ENCODE results near the gene ITGA2B. TPM values are rescaled to one million over a fixed set of nuclear protein-coding genes. Genes with fewer than 3 reads are reported as not detected.

The ITGA2B gene
- total and polyA plus RNA-seq, 2 of the 8 experiments (the other 6 are each of a cell fraction or from before 2014, with no cell fraction given), result 6.9 to 12.3 TPM

DNA sequence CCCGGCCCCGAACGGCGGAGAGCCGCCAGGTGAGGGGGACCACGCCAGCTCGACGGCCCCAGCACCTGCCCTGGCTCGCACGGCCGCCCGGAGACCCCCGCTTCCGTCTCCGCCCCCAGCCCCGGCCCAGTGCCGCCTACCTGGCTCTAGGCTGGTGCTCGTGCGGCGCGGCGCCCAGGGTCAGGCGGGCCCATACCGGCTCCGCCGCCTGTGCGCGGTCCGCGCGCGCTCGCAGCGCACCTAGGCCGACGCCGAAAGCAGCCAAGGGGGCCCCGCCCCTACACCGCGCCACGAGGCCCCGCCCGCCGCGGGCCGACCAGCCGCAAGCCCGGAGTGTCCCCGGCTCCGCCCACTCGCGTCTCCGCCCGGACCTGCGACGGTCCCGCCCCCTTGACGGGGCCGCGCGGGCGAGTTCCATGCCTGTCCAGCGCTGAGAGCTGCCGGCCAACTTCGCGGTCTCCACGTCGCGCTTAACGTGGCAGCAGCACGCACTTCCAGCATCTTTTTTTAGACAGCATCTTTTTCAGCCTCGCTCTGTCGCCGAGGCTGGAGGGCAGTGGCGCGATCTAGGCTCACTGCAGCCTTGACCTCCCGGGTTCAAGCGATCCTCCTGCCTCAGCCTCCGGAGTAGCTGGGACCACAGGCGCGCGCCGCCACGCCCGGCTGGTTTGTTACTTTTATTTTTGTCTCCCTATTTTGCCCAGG, 64.7 kb downstream of the ITGA2B start, which contains the start of gene SLC25A39 (continued):
- TF ChIP-seq, protein P1, sequence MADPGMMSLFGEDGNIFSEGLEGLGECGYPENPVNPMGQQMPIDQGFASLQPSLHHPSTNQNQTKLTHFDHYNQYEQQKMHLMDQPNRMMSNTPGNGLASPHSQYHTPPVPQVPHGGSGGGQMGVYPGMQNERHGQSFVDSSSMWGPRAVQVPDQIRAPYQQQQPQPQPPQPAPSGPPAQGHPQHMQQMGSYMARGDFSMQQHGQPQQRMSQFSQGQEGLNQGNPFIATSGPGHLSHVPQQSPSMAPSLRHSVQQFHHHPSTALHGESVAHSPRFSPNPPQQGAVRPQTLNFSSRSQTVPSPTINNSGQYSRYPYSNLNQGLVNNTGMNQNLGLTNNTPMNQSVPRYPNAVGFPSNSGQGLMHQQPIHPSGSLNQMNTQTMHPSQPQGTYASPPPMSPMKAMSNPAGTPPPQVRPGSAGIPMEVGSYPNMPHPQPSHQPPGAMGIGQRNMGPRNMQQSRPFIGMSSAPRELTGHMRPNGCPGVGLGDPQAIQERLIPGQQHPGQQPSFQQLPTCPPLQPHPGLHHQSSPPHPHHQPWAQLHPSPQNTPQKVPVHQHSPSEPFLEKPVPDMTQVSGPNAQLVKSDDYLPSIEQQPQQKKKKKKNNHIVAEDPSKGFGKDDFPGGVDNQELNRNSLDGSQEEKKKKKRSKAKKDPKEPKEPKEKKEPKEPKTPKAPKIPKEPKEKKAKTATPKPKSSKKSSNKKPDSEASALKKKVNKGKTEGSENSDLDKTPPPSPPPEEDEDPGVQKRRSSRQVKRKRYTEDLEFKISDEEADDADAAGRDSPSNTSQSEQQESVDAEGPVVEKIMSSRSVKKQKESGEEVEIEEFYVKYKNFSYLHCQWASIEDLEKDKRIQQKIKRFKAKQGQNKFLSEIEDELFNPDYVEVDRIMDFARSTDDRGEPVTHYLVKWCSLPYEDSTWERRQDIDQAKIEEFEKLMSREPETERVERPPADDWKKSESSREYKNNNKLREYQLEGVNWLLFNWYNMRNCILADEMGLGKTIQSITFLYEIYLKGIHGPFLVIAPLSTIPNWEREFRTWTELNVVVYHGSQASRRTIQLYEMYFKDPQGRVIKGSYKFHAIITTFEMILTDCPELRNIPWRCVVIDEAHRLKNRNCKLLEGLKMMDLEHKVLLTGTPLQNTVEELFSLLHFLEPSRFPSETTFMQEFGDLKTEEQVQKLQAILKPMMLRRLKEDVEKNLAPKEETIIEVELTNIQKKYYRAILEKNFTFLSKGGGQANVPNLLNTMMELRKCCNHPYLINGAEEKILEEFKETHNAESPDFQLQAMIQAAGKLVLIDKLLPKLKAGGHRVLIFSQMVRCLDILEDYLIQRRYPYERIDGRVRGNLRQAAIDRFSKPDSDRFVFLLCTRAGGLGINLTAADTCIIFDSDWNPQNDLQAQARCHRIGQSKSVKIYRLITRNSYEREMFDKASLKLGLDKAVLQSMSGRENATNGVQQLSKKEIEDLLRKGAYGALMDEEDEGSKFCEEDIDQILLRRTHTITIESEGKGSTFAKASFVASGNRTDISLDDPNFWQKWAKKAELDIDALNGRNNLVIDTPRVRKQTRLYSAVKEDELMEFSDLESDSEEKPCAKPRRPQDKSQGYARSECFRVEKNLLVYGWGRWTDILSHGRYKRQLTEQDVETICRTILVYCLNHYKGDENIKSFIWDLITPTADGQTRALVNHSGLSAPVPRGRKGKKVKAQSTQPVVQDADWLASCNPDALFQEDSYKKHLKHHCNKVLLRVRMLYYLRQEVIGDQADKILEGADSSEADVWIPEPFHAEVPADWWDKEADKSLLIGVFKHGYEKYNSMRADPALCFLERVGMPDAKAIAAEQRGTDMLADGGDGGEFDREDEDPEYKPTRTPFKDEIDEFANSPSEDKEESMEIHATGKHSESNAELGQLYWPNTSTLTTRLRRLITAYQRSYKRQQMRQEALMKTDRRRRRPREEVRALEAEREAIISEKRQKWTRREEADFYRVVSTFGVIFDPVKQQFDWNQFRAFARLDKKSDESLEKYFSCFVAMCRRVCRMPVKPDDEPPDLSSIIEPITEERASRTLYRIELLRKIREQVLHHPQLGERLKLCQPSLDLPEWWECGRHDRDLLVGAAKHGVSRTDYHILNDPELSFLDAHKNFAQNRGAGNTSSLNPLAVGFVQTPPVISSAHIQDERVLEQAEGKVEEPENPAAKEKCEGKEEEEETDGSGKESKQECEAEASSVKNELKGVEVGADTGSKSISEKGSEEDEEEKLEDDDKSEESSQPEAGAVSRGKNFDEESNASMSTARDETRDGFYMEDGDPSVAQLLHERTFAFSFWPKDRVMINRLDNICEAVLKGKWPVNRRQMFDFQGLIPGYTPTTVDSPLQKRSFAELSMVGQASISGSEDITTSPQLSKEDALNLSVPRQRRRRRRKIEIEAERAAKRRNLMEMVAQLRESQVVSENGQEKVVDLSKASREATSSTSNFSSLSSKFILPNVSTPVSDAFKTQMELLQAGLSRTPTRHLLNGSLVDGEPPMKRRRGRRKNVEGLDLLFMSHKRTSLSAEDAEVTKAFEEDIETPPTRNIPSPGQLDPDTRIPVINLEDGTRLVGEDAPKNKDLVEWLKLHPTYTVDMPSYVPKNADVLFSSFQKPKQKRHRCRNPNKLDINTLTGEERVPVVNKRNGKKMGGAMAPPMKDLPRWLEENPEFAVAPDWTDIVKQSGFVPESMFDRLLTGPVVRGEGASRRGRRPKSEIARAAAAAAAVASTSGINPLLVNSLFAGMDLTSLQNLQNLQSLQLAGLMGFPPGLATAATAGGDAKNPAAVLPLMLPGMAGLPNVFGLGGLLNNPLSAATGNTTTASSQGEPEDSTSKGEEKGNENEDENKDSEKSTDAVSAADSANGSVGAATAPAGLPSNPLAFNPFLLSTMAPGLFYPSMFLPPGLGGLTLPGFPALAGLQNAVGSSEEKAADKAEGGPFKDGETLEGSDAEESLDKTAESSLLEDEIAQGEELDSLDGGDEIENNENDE (IDR thresholded peaks at IDR 0.05; ENCODE audit: insufficient replicate concordance, low read length), result no peak
- TF ChIP-seq CHD1 (IDR thresholded peaks at IDR 0.05; ENCODE audit: low read depth, low read length) (no peak), BCL11A (IDR thresholded peaks at IDR 0.05; ENCODE audit: low read depth in 2 of 2, low read length in 2 of 2) (no peak), CBX5 (IDR thresholded peaks at IDR 0.05; ENCODE audit: low read depth, low read length) (no peak), CREB1 (IDR thresholded peaks at IDR 0.05) (peak; percentile 16; the same call in 1 of the 2 replicates), CHD2 (IDR thresholded peaks at IDR 0.05; ENCODE audit: low read length) (no peak), HDAC2 (IDR thresholded peaks at IDR 0.05; ENCODE audit: borderline replicate concordance in 1 of 2, low read depth in 2 of 2, low read length in 2 of 2) (peak in 1 of 2 experiments; percentile 91; a peak in 1 of 4 replicates), KDM4A (IDR thresholded peaks at IDR 0.05; ENCODE audit: low read depth, low read length, severe bottlenecking) (peak; percentile 65), SRF (IDR thresholded peaks at IDR 0.05; ENCODE audit: low read depth, low read length) (no peak), RXRA (IDR thresholded peaks at IDR 0.05; ENCODE audit: insufficient read depth, low read depth, low read length) (no peak), MAFK (IDR thresholded peaks at IDR 0.05; ENCODE audit: low read depth, low read length) (no peak)
